ENCODE results near the gene CNTNAP2.

CNTNAP2 gene

DNA sequence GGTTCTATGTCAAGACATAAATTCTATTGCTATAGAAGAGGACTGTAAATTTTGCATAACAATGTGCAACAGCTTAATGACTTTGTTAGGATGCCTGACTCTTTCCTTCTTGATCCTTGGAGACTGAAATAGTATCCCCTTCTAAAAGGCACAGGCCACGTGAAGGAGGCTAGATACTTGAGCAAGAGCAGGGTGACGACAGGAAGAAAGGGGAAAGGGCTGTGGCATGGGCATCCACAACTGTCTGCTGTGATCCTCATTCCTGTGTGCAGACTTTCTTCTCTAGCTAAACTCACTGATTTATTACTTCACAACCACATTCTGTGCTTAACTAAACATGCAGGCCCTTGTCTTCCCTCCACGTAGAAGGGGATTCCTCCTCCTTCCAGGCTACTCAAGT, 1362.2 kb downstream of the CNTNAP2 start:
- no peak for TF ChIP-seq CTCF (conservative IDR thresholded peaks at IDR 0.05)
- TF ChIP-seq ZFX (IDR thresholded peaks at IDR 0.05): no peak

GRCh38 chr7:147483634-147484292, 1367.2 kb downstream of the CNTNAP2 start:
- TF ChIP-seq CTCF (conservative IDR thresholded peaks at IDR 0.05) (no peak), ZFX (IDR thresholded peaks at IDR 0.05) (no peak)
- no peak overlapping the region for H3K27ac ChIP-seq

More for the DNA sequence above, 1362.2 kb downstream of the CNTNAP2 start:
- H3K27ac ChIP-seq: no peak overlapping the region

GRCh38 chr7:147485660-147486210, 1369.1 kb downstream of the CNTNAP2 start:
- H3K27ac ChIP-seq: no peak overlapping the region
- no peak for TF ChIP-seq CTCF (conservative IDR thresholded peaks at IDR 0.05)
- no peak for TF ChIP-seq ZFX (IDR thresholded peaks at IDR 0.05)

DNA sequence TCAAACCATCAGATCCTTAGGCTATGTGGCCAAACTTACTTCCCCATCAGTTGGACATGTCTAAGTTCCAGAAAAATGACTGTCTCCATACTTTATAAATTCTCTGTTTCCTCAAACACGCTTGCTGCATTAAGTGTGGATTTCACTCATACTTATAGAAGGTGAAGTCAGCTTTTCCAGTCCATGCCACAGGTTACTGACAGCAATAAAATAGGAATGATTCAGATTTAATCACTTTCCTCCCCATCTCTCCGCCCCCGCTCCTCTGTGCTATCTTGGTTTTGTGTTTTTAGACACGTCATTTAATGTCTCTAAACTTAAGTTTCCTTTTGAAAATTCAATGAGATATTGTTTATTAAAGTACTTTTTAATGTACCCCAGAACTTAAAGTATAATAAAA, 1376.0 kb downstream of the CNTNAP2 start:
- H3K27ac ChIP-seq: no peak overlapping the region
- TF ChIP-seq ZFX (IDR thresholded peaks at IDR 0.05): no peak
- TF ChIP-seq CTCF (conservative IDR thresholded peaks at IDR 0.05): no peak

DNA sequence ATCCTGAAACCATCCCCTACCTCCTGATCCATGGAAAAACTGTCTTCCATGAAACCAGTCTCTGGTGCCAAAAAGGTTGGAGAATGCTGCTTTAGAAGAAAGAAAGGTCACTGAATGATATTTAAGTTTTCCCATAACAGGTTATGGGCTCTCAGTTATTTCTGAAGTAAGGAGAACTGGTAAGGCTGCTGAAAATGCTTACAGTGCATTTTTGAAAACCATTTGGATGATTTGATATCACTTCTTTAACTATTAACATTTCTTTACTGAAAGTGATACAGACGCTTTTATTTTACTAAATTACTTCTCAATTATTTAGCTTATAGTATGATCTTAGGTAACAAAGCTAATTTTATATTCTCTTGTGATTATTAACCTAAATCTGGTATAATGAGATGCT, 1379.6 kb downstream of the CNTNAP2 start:
- TF ChIP-seq ZFX (IDR thresholded peaks at IDR 0.05): no peak
- no peak for TF ChIP-seq CTCF (conservative IDR thresholded peaks at IDR 0.05)
- no peak overlapping the region for H3K27ac ChIP-seq

DNA sequence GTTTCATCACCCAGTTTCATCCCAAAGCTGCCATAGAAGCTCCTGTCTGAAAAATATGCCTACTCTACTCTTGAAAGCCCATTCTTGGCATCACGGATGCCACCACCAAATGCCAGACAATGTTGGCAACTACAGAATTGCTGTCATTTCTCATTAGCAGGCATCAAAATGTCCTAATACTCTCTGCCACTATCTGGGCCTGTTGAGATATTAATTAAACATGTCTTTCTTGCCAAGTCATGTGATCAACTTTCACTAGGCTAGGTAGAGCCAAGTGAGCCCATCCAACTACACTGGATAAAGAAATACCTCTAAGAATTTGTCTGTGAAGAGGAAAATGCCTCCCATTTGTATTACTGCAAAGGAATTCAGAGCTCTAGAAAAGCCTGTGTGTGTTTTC, 1380.6 kb downstream of the CNTNAP2 start:
- H3K27ac ChIP-seq: no peak overlapping the region
- no peak for TF ChIP-seq ZFX (IDR thresholded peaks at IDR 0.05)
- TF ChIP-seq CTCF (conservative IDR thresholded peaks at IDR 0.05): no peak

- TF ChIP-seq ZFX (IDR thresholded peaks at IDR 0.05) (no peak), CTCF (conservative IDR thresholded peaks at IDR 0.05) (no peak)
Measured at GRCh38 chr7:147498081-147498480, 1381.5 kb downstream of the CNTNAP2 start.

More at GRCh38 chr7:147498081-147498480, 1381.5 kb downstream of the CNTNAP2 start:
- H3K27ac ChIP-seq: no peak overlapping the region

Measured in C4-2B (cell line).